Fibroblast of villous mesenchyme (primary cell): ENCODE data around the gene GPRASP1. TPM values are rescaled to one million over a fixed set of nuclear protein-coding genes. Genes with fewer than 3 reads are reported as not detected.
A peak's percentile ranks its signal among the peaks of the same experiment; 100 is the strongest.
"Not testable (repeated sequence)": the region's sequence is repeated elsewhere in the genome, so short reads cannot be mapped to it uniquely, and the experiment has no call there.

ENCODE experiments used
- DNase-seq: peaks from one replicate; pipeline ENCODE4 v3.0.0-alpha.2; 2010; ENCODE audit warnings: low read depth
- H3K4me3 ChIP-seq: 2 replicates; pipeline ENCODE4 v1.5.1; 2011; ENCODE audit warnings: low read depth, mild to moderate bottlenecking, low read length
- CTCF ChIP-seq: IDR thresholded peaks from 2 replicates; pipeline ENCODE4 v1.5.1; 2012; ENCODE audit warnings: low read depth, mild to moderate bottlenecking, low read length; ENCODE audit not compliant: insufficient read depth
- small RNA-seq: library from RNA; depleted of rRNA; stranded (forward); fragments of <200 nt; gene quantifications from one replicate; pipeline ENCODE3, GENCODE V24; 2012
- total RNA-seq: library from RNA; depleted of rRNA; stranded (reverse); fragments of >200 nt; gene quantifications from 2 replicates; pipeline ENCODE4 v1.2.3, GENCODE V29; 2012

The GPRASP1 gene
- total RNA-seq, 1 donor, result 2.6 TPM

DNA sequence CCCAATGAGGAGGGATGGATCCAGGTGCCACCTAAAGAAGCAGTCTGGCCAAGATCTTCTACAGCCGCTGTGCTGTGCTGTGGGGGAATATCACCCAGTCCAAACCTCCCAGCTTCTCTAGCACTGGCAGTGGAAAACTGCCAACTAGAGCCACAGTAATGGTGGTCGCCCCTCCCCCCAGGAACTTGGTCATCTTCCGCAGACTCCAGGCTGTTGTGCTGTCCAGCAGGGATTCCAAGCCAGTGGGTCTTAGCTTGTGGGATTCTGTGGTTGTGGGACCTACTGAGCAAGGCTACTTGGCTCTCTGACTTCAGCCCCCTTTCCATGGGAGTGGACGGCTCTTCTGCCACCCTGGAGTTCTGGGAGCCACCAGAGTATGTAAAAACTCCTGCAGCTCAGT is 18.2 kb downstream of the GPRASP1 start:
- no peak overlapping the region for H3K4me3 ChIP-seq
- no peak for DNase-seq
- no peak for TF ChIP-seq CTCF

- no peak overlapping the region for H3K4me3 ChIP-seq
- peak; percentile 60 for DNase-seq
- no peak for TF ChIP-seq CTCF
Observed at GRCh38 chrX:102672856-102673255, 21.6 kb downstream of the GPRASP1 start.

DNA sequence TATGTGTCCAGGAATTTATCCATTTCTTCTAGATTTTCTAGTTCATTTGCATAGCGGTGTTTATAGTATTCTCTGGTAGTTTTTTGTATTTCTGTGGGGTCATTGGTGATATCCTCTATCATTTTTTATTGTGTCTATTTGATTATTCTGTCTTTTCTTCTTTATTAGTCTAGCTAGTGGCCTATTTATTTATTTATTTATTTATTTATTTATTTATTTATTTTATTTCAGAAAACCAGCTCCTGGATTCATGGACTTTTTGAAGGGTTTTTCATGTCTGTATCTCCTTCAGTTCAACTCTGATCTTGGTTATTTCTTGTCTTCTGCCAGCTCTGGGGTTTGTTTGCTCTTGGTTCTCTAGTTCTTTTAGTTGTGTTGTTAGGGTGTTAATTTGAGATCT is 26.2 kb downstream of the GPRASP1 start:
- not testable (repeated sequence) for DNase-seq, H3K4me3 ChIP-seq

DNA sequence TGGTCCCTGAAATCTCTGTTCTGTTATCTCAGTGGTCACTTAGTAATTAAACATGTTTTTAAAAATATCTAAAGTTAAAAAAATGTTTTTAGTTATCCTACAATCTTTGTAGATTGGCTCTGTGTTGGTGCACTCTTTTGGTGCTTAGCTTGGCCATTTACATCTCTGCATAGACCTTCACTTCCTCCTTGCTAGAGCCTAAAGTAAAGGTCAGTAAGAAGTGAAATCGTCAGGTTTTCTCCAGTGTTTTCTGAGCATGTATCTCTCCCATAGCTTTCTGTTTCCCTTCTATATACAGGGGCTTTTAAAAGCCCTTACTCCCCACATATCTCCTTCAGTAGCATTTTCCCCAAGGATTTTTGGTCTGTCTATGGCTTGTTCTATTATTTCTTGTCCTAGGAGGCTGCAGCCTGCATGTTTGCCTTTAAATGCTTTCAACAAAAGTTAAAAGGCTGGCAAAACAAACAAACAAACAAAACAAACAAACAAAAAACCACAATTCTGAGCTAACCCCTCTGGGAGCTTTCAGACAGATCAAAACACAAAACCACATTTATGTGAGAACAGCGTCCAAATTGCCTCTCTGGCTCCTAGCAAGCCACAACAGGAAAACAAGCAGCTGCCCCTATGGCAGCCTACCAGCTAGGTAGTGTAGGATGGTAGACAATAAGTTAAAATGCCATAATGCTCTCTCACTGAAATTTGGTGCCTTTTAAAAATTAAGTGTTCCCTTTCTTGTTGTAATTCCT is 33.7 kb downstream of the GPRASP1 start:
- peak; percentile 18 for DNase-seq
- no peak overlapping the region for H3K4me3 ChIP-seq
- TF ChIP-seq CTCF, result no peak

DNA sequence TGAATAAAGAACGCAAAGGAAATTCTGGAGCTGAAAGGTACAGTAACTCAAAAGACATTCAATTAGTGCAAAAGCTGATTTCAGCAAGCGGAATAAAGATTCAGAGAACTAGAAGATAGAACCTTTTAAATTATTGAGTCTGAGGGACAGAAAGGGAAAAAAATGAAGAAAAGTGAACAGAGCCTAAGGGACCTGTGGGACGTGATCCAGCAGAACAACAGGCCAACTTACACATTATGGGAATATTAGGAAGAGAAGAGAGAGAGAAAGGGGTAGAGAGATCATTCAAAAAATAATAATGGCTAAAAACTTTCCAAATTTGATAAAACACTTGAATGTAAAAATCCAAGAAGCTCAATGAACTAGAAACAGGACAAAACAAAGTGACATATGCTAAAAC is 43.5 kb downstream of the GPRASP1 start:
- no peak for TF ChIP-seq CTCF
- no peak overlapping the region for H3K4me3 ChIP-seq
- no peak for DNase-seq

- no peak overlapping the region for H3K4me3 ChIP-seq
- DNase-seq, result no peak
- no peak for TF ChIP-seq CTCF
Observed at GRCh38 chrX:102696306-102696705, 45.0 kb downstream of the GPRASP1 start.

GRCh38 chrX:102697494-102697893 is 46.2 kb downstream of the GPRASP1 start:
- no peak for TF ChIP-seq CTCF
- no peak overlapping the region for H3K4me3 ChIP-seq
- DNase-seq, result peak; percentile 33

Small RNA genes lying within 50 kb of the gene (small RNA-seq; reads per million reads assigned to genes)
- gene RNU6-589P, result not detected

Other genes with a start within 250 kb of the GPRASP1 start
- not detected in 2 replicates for gene NXF2B, start 211.5 kb upstream of the GPRASP1 start, total RNA-seq
- gene TCP11X2, start 179.7 kb upstream of the GPRASP1 start, total RNA-seq, result not detected in 2 replicates
- 1.7 and 3.9 TPM in 2 replicates for gene TMSB15A, start 134.7 kb upstream of the GPRASP1 start, total RNA-seq
- 15.5 and 18.0 TPM in 2 replicates for gene ARMCX5, start 52.0 kb upstream of the GPRASP1 start, total RNA-seq
- gene GPRASP2, start 61.0 kb downstream of the GPRASP1 start, total RNA-seq, result 13.5 and 15.5 TPM in 2 replicates
- gene GPRASP3, start 69.3 kb downstream of the GPRASP1 start, total RNA-seq, result 4.8 and 6.9 TPM in 2 replicates